PC-9 (cell line): ENCODE results near the gene SEMA6D.

Source experiments
- EZH2 ChIP-seq: fragments of 200-600 bp; sonication (generic); IDR thresholded peaks from 2 replicates; pipeline ENCODE4 v1.8.0; 2017; ENCODE audit warnings: antibody characterized with exemption, low read depth
- TF ChIP-seq, protein P1 (sequence below): fragments of 200-600 bp; sonication (generic); conservative IDR thresholded peaks from 2 replicates; pipeline ENCODE4 v1.6.1; 2017; ENCODE audit warnings: mixed run types, antibody characterized with exemption, mild to moderate bottlenecking, moderate library complexity

DNA sequence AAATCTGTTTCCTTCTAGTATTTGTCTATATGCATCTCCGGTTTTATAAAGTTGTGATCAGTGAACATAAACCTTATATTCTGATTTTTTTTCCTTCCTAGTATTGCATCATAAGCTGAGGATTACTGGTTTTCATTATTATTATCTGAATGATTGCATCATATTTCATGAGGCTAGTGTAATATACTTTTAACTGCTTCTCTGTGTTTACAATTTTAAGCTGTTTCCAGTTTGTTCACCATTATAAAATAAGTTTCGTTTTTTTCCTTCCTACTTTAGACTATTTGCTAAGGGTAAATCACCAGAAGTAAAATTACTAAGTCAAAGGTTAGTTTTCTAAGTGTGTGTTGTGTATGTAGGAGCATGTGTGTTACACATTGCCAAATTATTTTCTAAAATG is 20.2 kb downstream of the SEMA6D start:
- TF ChIP-seq, protein P1, sequence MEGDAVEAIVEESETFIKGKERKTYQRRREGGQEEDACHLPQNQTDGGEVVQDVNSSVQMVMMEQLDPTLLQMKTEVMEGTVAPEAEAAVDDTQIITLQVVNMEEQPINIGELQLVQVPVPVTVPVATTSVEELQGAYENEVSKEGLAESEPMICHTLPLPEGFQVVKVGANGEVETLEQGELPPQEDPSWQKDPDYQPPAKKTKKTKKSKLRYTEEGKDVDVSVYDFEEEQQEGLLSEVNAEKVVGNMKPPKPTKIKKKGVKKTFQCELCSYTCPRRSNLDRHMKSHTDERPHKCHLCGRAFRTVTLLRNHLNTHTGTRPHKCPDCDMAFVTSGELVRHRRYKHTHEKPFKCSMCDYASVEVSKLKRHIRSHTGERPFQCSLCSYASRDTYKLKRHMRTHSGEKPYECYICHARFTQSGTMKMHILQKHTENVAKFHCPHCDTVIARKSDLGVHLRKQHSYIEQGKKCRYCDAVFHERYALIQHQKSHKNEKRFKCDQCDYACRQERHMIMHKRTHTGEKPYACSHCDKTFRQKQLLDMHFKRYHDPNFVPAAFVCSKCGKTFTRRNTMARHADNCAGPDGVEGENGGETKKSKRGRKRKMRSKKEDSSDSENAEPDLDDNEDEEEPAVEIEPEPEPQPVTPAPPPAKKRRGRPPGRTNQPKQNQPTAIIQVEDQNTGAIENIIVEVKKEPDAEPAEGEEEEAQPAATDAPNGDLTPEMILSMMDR: no peak
- no peak for TF ChIP-seq EZH2
